Caki2 (cell line): ENCODE data around the gene ALDH1A2. TPM values are rescaled to one million over a fixed set of nuclear protein-coding genes. Genes with fewer than 3 reads are reported as not detected.

Source experiments
- DNase-seq: peaks from one replicate; pipeline ENCODE4 v3.0.0-alpha.2; 2015; ENCODE audit warnings: low read depth
- in situ Hi-C: cut with HindIII; loops from 2 replicates; pipeline ENCODE4 v1.10.0; 2016; ENCODE audit warnings: low sequenced_read_pairs, low pct_unique_long_range_greater_than_20kb, mixed read lengths
- total RNA-seq: library from RNA; depleted of rRNA; stranded (reverse); fragments of >200 nt; shearing (Covaris generic); gene quantifications from 2 replicates; pipeline ENCODE4 v1.2.3, GENCODE V29; 2014; ENCODE audit warnings: low replicate concordance

Gene ALDH1A2
- total RNA-seq, 1 experiment from 2014 or later: 0.81 TPM

DNA sequence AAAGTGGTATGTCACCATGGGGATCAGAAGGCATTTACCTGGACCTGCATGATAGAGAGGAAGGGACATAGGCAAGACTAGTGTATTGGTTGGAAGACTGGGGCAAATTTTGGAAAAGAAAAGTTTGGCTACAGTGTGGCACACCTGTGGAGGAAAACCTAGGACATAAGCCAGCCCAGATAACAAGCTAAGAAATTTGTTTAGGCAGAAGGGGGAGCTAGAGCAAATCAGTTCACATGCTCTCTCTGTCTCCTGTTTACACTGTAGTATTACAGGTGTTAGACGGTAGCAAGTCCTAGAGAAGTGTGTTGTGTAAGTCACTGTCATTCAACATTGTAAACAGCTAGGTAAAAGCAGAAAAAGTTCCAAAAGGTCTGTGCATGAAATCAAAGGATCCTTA is 11.9 kb upstream of the ALDH1A2 start:
- peak; percentile 19 for DNase-seq
- in situ Hi-C loops: no loop called here

GRCh38 chr15:58074452-58074851 is 8.9 kb upstream of the ALDH1A2 start:
- in situ Hi-C loops: no loop called here

DNA sequence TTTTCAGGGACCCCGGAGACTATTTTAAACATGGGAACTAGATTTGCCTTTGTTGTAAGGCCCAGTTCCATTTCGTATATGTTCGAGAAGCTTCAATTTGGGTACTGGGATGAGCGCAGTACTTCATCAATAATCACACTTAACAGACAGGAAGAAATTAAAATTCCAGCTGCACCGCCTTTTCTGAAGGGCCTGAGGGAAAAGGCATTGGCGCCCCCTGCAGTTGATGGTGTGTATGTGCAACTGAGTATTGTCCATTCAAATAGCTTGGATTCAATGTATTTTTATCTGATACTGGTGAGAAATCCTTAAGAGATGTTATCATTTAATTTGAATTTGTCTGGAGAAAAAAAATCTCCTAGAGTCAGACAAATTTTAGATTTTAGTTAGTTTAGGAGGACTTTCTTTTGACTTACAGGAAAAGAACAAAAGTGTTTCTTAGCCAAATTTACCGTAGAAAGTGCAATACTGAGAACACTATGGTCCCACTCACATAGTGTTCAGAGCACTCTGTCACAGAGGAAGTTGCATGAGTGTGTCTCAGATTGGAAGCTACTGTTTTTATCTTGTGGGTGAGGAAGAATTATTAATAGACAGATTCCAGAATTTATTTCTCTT is 5.4 kb upstream of the ALDH1A2 start:
- peak; percentile 26 for DNase-seq
- in situ Hi-C loops: no loop called here

More at GRCh38 chr15:58074452-58074851, 8.9 kb upstream of the ALDH1A2 start:
- no peak for DNase-seq

- no peak for DNase-seq
- in situ Hi-C loops: no loop called here
Observed at GRCh38 chr15:58069008-58069407, 3.5 kb upstream of the ALDH1A2 start.

DNA sequence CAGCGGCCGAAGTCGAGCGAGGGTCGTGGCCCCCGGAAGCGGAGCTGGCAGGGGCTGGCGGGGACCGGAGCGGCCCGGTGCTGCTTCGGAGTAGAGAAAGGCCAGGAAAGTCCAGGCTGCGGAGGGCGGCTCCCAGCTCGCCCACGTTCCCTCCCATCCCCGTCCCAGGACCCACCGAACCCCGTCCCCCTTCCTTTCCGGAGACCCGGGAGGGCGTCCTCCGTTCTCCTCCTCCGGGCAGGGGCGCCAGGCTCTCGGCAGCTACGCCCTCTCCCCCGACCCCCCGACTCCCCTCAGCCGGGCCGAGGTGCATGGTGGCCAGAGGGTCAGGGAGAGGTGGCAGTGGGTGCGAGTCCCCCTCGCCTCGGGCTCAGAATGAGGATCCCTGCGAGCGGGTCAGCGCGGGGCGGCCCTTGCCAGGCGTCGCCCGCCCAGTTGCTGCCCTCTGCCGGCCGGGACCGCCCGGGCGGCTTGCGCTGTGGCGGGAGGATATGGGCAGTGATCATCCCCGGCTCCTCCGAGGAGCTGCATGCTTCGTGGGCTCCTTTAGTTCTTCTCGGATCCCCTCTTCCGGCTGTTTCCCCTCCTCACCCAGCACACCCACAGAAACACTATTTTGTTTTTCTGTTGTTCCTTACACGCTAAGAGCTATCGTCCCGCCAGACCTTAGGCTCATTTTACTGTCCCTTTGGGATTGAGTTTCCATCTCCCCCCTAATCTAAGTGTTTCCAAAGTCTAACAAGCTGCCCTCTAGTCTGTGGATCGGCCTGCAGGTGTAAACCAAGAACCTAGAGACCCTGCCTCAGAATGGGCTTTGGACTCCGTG is 744 bp upstream of the ALDH1A2 start:
- DNase-seq: peak; percentile 19
- in situ Hi-C loops: no loop called here

GRCh38 chr15:58064980-58065444 is 499 bp downstream of the ALDH1A2 start:
- in situ Hi-C loops: no loop called here
- DNase-seq: no peak

GRCh38 chr15:58064082-58064979 is 1.2 kb downstream of the ALDH1A2 start:
- in situ Hi-C loops: no loop called here
- no peak for DNase-seq

DNA sequence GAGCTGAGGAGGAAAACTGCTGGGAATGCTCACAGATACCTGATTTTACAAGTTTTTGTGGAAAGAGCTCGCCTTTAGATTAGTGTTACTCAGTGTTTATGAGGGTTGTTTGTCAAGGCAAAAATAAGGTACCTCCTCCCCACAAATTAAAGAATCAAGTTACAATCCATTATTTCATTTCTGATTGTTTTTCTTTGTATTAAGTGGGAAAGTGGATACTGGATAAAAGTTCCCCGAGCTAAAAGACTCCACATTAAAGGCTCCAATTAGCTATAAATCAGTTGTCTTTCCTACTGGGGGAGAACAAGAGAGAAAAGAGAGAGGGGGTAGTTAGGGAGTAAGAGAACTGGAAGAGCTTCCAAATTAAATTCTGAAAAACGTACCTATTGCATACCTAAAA is 1.9 kb downstream of the ALDH1A2 start:
- no peak for DNase-seq
- in situ Hi-C loops: no loop called here

- DNase-seq: no peak
- in situ Hi-C loops: no loop called here
Observed at GRCh38 chr15:58062983-58063382, 2.5 kb downstream of the ALDH1A2 start.

- in situ Hi-C loops: no loop called here
- DNase-seq: no peak
Observed at GRCh38 chr15:58062175-58062574, 3.3 kb downstream of the ALDH1A2 start.

- no peak for DNase-seq
- in situ Hi-C loops: no loop called here
Observed at GRCh38 chr15:58060575-58060974, 4.9 kb downstream of the ALDH1A2 start.

- no peak for DNase-seq
- in situ Hi-C loops: no loop called here
Observed at GRCh38 chr15:58058729-58059128, 6.8 kb downstream of the ALDH1A2 start.

GRCh38 chr15:58058073-58058472 is 7.4 kb downstream of the ALDH1A2 start:
- no peak for DNase-seq
- in situ Hi-C loops: no loop called here

GRCh38 chr15:58057559-58057958 is 8.0 kb downstream of the ALDH1A2 start:
- DNase-seq: no peak
- in situ Hi-C loops: no loop called here

GRCh38 chr15:58056015-58056414 is 9.5 kb downstream of the ALDH1A2 start:
- no peak for DNase-seq
- in situ Hi-C loops: no loop called here

DNA sequence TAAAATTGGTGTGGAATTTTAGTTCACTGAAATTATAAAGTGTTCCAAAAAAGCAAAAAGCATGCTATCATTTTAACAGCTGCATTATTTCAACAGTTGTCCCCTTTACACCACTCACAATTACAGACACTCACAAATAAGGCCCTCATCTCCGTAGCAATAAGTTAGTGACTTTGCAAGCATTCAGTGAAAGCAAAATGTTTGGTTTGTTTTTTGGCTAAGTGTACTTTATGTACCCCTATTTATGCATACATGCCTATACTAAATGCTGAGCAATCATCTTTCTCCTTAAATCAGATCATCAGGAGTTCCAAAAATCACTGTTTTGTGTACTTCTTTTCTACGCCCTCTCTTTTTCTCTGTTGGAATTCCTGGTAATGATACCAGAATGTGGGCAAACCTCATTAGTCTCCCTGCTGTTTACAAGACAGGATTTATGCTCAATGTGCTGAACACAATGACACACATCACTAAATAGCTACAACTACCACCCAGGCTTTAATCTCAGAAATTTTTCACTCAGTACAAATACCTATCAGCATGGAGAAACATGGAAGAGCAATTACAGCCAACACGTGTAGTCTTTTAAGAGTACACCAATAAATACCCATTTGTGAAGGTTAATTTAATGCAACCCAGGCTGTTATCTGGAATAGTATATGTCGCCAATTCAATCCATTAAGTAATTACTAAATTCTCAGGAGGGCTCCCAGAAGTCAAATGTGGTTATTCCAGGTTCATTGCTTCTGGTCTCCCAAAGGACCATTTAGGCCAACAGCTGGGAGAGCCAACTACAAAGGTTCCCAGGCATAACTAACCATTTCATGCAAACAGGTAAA is 12.0 kb downstream of the ALDH1A2 start:
- DNase-seq: no peak
- in situ Hi-C loops: no loop called here

- in situ Hi-C loops: no loop called here
Observed at GRCh38 chr15:58052334-58052733, 13.2 kb downstream of the ALDH1A2 start.

More at GRCh38 chr15:58052334-58052733, 13.2 kb downstream of the ALDH1A2 start:
- no peak for DNase-seq
